ENCODE measurements around the gene SLC39A3. TPM values are rescaled to one million over a fixed set of nuclear protein-coding genes. Genes with fewer than 3 reads are reported as not detected.

The SLC39A3 gene
- total RNA-seq, 1 experiment from 2014 or later: 32.4 TPM

DNA sequence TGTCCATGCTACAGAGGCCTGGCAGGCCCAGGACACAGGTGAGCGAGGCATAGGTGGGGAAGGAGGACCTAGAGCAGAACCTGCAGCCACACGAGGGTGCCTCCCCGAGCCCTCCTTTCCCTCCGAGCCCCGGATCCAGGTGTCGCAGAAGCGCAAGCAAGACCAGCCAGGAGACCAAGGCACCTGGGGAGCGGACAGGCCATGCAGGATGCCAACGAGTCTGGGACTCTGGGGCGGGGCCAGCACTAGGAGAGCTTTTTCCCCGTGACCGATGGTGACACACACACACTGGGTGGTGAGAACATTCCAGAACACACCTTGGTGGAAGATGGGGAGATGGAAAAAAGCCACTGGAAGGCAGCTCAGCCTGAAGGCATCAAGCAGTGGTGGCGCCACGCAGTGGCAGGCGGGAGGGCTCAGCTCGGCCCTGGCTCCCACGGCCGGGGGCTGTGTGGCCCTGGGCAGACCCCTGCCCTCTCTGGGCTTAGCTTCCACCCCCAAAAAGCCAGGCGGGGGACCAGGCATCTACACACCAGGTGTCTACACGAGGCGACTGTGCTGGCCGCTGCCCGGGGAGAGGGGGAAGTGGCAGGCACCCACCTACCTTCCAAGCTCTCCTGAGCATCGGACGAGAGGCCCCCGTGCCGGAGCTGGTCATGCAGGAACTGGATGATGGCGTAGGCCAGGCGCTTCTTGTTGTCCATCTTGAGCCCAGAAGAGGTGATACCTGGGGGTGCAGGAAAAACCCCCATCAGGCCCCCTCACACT, 28.7 kb upstream of the SLC39A3 start:
- no peak overlapping the region for H4K8ac ChIP-seq (replicated peaks; ENCODE audit: insufficient read length, low read depth, low read length)
- no peak overlapping the region for H3K9ac ChIP-seq (ENCODE audit: extremely low read depth, insufficient read length, low read length)
- TF ChIP-seq, protein P1, sequence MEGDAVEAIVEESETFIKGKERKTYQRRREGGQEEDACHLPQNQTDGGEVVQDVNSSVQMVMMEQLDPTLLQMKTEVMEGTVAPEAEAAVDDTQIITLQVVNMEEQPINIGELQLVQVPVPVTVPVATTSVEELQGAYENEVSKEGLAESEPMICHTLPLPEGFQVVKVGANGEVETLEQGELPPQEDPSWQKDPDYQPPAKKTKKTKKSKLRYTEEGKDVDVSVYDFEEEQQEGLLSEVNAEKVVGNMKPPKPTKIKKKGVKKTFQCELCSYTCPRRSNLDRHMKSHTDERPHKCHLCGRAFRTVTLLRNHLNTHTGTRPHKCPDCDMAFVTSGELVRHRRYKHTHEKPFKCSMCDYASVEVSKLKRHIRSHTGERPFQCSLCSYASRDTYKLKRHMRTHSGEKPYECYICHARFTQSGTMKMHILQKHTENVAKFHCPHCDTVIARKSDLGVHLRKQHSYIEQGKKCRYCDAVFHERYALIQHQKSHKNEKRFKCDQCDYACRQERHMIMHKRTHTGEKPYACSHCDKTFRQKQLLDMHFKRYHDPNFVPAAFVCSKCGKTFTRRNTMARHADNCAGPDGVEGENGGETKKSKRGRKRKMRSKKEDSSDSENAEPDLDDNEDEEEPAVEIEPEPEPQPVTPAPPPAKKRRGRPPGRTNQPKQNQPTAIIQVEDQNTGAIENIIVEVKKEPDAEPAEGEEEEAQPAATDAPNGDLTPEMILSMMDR (conservative IDR thresholded peaks at IDR 0.05): no peak
- Mint-ChIP-seq H3K4me3 (no peak overlapping the region), H3K27me3 (ENCODE audit: low read depth) (no peaks in the 10 kb centered on the region), H3K36me3 (ENCODE audit: insufficient read depth in 1 of 3, low read depth in 3 of 3) (peaks cover 5 to 36% (median 35%) of the 10 kb centered on the region in 3 experiments; a peak in 6 of 7 replicates), H3K9me3 (no peaks in the 10 kb centered on the region), H3K4me1 (no peaks in the 10 kb centered on the region), H3K27ac (no peak overlapping the region)
- H2BK120ac ChIP-seq (ENCODE audit: low read depth, low read length, poor library complexity, severe bottlenecking): no peak overlapping the region
- H3K79me1 ChIP-seq (ENCODE audit: insufficient read depth, low read depth, low read length, poor library complexity, severe bottlenecking): peaks cover 9% of the 10 kb centered on the region
- DNase-seq: no peak
- H4K20me1 ChIP-seq (ENCODE audit: control insufficient read depth, insufficient read depth, insufficient read length): no peaks in the 10 kb centered on the region
- no peak overlapping the region for H3K23ac ChIP-seq (ENCODE audit: insufficient read length, low read depth, low read length)
- no peak overlapping the region for H3K4me2 ChIP-seq (ENCODE audit: insufficient read depth, insufficient read length, low read length)
- no peak overlapping the region for H2BK15ac ChIP-seq (ENCODE audit: low read depth, low read length)
- H2AFZ ChIP-seq (ENCODE audit: low read length): no peak overlapping the region
- H3K4ac ChIP-seq (ENCODE audit: low read depth, low read length): no peak overlapping the region
- H4K5ac ChIP-seq (ENCODE audit: insufficient read length, low read depth, low read length): no peak overlapping the region
- no peak overlapping the region for H3K56ac ChIP-seq (ENCODE audit: insufficient read length, low read depth, low read length)
- H2BK20ac ChIP-seq (ENCODE audit: low read depth, low read length, poor library complexity, severe bottlenecking): no peak overlapping the region
- peaks cover 25% of the 10 kb centered on the region; the same call in 1 of the 2 replicates for H3K79me2 ChIP-seq (ENCODE audit: insufficient read depth, low read length)
- H3K14ac ChIP-seq (ENCODE audit: insufficient read depth, low read length): no peak overlapping the region
- no peaks in the 10 kb centered on the region for H3K23me2 ChIP-seq (ENCODE audit: insufficient read length, low read depth, low read length, poor library complexity, severe bottlenecking)
- no peak overlapping the region for H3T11ph ChIP-seq (ENCODE audit: low read length)
- H2BK5ac ChIP-seq (ENCODE audit: insufficient read length, low read length): no peak overlapping the region
- H2AK5ac ChIP-seq (ENCODE audit: insufficient read length, low read length): no peak overlapping the region
- WGBS (ENCODE audit: extremely low coverage, insufficient read length, low lambda C conversion rate): no CpG with 5 or more reads among the region's 29 CpGs
- no peak overlapping the region for H4K91ac ChIP-seq (ENCODE audit: insufficient read length, low read depth, low read length)
- H3K9me3 ChIP-seq (ENCODE audit: control insufficient read depth, low read depth, low read length): no peaks in the 10 kb centered on the region
- H3K18ac ChIP-seq (ENCODE audit: insufficient read length, low read depth, low read length): no peak overlapping the region
- H3K4me1 ChIP-seq (ENCODE audit: insufficient read depth, low read length): no peaks in the 10 kb centered on the region
- no peaks in the 10 kb centered on the region for H3K27me3 ChIP-seq (ENCODE audit: insufficient read depth, low read length)
- H3K27ac ChIP-seq (ENCODE audit: insufficient read length, low read depth, low read length): no peak overlapping the region
- no peak overlapping the region for H2BK12ac ChIP-seq (ENCODE audit: insufficient read length, low read depth, low read length)
